Prostate gland (tissue), 2 donors: Measurements from ENCODE around the gene B4GALNT1.

Source experiments
- POLR2AphosphoS5 ChIP-seq: sonication (generic); formaldehyde crosslinking; IDR thresholded peaks from one replicate; pipeline ENCODE4 v1.6.1; 2017; ENCODE audit warnings: antibody characterized with exemption
- TF ChIP-seq, protein P1 (sequence below), 4 experiments: fragments of 200-600 bp in 2 of 4; fragments of 450-650 bp in 2 of 4; sonication (generic) in 2 of 4; IDR thresholded peaks; 1 replicate in 3 of 4; 2 replicates in 1 of 4; pipeline ENCODE4 v1.5.1; 2016 to 2019; ENCODE audit warnings: antibody characterized with exemption in 4 of 4, mild to moderate bottlenecking in 2 of 4, moderate library complexity in 2 of 4

DNA sequence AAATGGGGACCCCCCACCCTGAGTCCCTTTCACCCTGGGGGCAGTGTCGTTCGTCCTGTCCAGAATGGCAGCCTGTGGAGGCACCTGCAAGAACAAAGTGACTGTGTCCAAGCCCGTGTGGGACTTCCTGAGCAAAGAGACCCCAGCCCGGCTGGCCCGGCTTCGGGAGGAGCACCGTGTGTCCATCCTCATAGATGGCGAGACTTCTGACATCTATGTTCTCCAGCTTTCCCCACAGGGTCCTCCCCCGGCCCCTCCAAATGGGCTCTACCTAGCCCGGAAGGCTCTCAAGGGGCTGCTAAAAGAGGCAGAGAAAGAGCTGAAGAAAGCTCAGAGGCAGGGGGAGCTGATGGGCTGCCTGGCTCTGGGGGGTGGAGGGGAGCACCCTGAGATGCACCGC is 26.2 kb downstream of the B4GALNT1 start:
- TF ChIP-seq, protein P1, sequence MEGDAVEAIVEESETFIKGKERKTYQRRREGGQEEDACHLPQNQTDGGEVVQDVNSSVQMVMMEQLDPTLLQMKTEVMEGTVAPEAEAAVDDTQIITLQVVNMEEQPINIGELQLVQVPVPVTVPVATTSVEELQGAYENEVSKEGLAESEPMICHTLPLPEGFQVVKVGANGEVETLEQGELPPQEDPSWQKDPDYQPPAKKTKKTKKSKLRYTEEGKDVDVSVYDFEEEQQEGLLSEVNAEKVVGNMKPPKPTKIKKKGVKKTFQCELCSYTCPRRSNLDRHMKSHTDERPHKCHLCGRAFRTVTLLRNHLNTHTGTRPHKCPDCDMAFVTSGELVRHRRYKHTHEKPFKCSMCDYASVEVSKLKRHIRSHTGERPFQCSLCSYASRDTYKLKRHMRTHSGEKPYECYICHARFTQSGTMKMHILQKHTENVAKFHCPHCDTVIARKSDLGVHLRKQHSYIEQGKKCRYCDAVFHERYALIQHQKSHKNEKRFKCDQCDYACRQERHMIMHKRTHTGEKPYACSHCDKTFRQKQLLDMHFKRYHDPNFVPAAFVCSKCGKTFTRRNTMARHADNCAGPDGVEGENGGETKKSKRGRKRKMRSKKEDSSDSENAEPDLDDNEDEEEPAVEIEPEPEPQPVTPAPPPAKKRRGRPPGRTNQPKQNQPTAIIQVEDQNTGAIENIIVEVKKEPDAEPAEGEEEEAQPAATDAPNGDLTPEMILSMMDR (IDR thresholded peaks at IDR 0.05): no peak
- no peak for TF ChIP-seq POLR2AphosphoS5
